GM19035 (cell line): ENCODE results near the gene CARS1.
"Not testable (repeated sequence)": the region's sequence is repeated elsewhere in the genome, so short reads cannot be mapped to it uniquely, and the experiment has no call there.

Experiments used
- ATAC-seq: cut with Tn5 transposase; IDR thresholded peaks from one replicate; pipeline ENCODE4 v1.9.1; 2021; ENCODE audit not compliant: unreplicated experiment

Gene CARS1

DNA sequence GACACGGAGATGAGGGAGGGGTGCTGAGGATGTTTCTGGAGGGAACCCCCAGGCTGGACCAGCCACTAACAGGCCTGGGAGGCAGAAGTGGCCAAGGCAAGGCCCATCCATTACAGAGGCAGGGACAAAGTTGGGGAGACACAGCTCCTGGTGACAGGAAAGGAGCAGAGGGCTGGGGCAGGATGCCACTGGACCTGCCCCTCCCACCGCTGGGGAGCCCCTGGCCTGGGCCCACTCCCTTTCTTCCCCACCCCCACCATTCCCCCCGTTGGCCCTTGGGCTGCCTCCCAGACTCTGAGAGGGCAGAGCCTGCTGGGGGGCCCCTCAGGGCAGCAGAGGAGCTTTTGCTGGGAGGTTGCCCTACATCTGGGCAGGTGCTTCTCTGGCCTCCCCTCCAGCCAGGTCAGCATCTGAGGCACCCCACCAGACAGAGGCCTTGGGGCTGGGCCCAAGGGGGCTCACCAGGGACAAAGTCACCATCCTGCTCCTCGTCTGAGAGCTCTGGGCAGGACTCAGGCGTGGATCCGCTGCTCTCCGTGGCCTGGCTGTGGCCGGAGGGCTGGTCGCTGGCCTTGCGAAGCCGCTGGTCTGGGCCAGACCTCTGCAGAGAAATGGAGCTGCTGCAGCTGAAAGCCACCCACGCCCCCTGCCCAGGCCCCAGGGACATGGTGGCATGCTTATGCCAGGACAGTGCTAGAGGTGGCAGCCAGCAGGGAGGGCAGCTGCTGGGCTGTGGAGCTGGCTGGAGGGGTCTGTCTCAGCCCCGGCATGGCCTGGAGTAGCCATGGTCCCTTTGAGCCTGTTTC lies 33.1 kb upstream of the CARS1 start:
- no peak for ATAC-seq

- no peak for ATAC-seq
Measured at GRCh38 chr11:3089236-3090061, 32.2 kb upstream of the CARS1 start.

- ATAC-seq: no peak
Measured at GRCh38 chr11:3088806-3089205, 31.6 kb upstream of the CARS1 start.

DNA sequence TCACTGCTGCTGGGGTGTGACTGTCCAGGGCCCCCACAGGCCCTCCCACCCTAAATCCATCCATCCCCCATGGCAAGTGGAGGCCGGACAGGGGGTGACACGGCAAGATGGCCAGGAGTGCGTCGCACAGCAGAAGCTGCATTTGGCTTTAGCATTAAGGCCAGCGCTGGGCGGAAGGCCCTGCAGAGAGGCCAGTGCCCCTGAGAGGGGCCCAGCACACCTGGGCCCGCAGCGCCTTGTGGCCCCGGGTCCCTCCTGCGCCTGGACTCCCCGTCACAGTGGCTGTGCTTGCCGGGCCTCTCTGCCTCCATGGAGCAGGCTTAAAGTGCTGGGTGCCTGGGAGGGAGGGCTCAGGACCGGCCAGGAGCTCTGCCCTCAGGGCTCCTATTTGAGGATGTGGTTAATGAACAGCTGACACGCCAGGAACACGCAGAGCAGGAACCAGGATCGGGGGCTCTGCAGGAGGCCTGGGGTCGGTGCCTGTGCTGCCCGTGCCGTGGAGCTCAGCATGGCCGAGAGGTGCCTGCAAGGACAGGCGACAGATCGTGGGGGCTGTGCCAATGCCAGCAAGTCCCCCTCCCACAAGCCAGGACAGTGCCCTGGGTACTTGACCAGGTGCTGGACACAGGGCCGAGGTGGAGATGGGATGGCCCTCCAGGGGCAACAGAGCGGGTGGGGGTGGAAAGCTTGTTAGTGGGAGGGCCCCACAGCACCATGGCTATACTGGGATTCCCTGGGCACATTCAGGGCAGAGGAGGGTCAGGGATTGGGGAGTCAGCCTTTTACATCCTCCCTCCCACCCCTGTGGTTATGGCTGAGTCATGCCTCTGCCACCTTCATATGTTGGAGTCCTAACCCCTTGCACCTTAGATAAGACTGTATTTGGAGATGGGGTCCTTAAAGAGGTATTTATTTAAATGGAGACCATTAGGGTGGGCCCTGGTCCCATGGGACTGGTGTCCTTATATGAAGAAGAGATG lies 30.9 kb upstream of the CARS1 start:
- ATAC-seq: no peak

GRCh38 chr11:3087373-3087772 lies 30.1 kb upstream of the CARS1 start:
- no peak for ATAC-seq

GRCh38 chr11:3086671-3087150 lies 29.5 kb upstream of the CARS1 start:
- ATAC-seq: no peak

- no peak for ATAC-seq
Measured at GRCh38 chr11:3086114-3086513, 28.9 kb upstream of the CARS1 start.

- ATAC-seq: no peak
Measured at GRCh38 chr11:3085052-3085451, 27.8 kb upstream of the CARS1 start.

- no peak for ATAC-seq
Measured at GRCh38 chr11:3083321-3083720, 26.1 kb upstream of the CARS1 start.

- ATAC-seq: no peak
Measured at GRCh38 chr11:3081386-3081751, 24.1 kb upstream of the CARS1 start.

- no peak for ATAC-seq
Measured at GRCh38 chr11:3080733-3081385, 23.6 kb upstream of the CARS1 start.

- no peak for ATAC-seq
Measured at GRCh38 chr11:3080104-3080503, 22.9 kb upstream of the CARS1 start.

- no peak for ATAC-seq
Measured at GRCh38 chr11:3077846-3078440, 20.7 kb upstream of the CARS1 start.

DNA sequence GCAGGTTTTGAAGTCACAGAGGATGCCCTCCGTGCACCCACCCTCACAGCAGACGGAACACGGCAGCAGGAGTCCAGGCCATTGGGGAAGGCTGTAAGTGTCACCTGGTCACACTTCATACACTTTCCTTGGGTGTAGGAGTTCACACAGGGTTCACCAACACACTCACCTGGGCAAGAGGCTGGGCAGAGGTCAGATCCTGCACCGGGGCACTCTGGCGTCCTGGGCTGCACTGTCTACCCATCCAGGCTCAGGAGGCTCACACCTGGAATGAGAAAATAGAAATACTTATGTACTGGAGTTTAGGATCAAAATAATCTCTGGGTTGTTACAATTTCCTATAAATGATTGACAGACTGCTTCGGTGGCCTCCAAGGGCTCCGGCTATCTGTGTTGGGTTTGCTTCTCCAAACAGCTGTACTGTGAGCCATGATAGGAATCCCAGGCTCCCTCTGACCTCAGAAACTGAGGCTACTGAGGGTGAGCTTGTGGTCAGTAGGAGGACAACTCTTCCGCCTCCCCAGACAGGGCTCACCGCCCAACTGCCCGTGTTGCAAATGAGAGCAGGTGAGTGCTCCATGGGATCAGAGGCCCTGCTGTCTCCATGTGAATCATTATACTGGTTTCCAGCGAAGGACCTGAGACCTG lies 20.1 kb upstream of the CARS1 start:
- no peak for ATAC-seq

GRCh38 chr11:3074912-3075589 lies 17.8 kb upstream of the CARS1 start:
- ATAC-seq: no peak

DNA sequence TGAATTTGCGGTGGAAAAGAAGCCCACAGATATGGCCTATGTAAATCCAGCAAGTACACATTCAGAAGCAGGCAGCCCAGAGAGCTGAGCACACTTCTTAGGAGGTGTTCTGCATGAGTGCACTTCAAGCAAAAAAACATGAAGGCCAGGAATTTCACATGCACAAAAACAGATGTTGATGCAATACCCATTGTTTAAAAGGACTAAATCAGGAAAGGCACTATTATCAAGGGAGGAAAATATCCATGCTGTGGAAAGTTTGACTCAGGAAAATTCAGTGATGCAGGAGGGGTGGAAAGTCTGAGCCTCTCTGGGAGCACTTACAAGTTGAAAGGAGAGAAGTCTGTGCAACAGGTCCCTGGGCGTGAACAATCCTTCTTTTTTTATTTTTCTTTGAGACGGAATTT lies 15.8 kb upstream of the CARS1 start:
- ATAC-seq: no peak

DNA sequence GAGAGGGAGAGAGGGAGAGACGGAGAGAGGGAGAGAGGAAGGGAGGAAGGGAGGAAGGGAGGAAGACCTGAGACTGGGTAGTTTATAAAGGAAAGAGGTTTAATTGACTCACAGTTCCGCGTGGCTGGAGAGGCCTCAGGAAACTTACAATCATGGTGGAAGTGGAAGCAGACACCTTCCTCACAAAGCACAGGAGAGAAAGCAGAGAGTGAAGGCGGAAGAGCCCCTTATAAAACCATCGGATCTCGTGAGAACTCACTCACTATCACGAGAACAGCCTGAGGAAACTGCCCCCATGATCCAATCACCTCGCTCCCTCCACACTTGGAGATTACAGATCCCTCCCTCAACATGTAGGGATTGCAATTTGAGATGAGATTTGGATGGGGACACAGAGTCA lies 12.2 kb upstream of the CARS1 start:
- no peak for ATAC-seq

DNA sequence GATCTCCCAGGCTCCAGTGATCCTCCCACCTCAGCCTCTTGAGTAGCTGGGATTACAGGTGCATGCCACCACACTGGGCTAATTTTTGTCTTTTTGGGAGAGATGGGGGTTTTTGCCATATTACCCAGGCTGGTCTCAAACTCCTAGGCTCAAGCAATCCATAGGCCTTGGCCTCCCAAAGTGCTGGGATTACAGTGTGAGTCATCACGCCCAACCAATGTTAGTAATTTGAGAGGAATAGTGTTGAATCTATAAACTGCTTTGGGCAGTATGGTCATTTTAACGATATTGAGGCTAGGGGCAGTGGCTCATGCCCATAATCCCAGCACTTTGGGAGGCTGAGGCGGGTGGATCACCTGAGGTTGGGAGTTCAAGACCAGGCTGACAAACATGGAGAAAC lies 9.1 kb upstream of the CARS1 start:
- ATAC-seq: not testable (repeated sequence)

DNA sequence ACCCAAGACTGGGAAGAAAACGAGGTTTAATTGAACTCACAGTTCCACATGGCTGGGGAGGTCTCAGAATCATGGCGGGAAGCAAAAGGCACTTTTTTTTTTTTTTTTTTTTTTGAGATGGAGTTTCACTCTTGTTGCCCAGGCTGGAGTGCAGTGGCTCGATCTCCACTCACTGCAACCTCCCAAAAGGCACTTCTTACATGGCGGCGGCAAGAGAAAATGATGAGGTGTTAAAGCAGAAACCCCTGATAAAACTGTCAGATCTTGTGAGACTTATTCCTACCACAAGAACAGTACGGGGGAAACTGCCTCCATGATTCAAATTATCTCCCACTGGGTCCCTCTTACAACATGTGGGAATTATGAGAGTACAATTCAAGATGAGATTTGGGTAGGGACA lies 7.5 kb upstream of the CARS1 start:
- ATAC-seq: not testable (repeated sequence)
